Midbrain (tissue), 1 donor: Measurements from ENCODE around the gene TSPAN1.
A peak's percentile ranks its signal among the peaks of the same experiment; 100 is the strongest.

Experiments used
- DNase-seq: peaks from one replicate; lab custom pipeline; 2025; lab: John Stamatoyannopoulos, UW

Gene TSPAN1

DNA sequence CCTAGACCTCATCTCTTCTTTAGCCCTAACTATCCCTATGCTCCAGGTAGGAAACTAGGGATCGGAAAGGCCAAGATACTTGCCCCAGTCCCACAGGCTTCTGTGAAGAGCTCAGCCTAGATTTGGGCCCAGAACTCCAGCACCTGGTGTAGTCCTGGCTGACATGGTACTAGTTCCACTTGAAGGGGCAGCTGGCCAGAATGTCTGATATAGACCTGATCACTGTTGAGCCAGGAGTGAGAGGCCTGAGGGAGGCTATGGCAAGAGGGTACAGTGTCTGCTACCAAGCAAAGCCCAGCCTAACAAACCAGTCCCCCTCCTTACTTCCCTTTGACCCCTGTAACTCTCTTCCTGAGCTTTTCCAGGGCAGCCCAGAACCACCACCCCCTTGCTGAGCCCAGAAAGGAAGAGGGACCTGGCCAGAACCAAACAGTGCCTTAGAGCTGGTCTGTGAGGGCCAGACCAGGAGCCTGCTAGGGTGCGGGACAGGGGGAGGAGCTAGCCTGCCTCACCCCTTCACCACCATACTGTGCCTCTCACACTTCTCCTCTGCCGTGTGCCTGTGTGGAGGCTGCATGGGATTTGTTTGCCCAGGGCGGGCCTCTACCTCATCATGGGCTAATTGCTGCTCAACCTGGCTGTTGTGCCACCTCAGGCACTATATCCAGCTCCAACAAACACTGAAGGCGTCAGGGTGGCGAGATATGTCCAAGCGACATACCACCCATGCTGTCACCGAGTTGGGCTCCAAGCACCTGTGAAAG lies 12.4 kb downstream of the TSPAN1 start:
- DNase-seq, result no peak

DNA sequence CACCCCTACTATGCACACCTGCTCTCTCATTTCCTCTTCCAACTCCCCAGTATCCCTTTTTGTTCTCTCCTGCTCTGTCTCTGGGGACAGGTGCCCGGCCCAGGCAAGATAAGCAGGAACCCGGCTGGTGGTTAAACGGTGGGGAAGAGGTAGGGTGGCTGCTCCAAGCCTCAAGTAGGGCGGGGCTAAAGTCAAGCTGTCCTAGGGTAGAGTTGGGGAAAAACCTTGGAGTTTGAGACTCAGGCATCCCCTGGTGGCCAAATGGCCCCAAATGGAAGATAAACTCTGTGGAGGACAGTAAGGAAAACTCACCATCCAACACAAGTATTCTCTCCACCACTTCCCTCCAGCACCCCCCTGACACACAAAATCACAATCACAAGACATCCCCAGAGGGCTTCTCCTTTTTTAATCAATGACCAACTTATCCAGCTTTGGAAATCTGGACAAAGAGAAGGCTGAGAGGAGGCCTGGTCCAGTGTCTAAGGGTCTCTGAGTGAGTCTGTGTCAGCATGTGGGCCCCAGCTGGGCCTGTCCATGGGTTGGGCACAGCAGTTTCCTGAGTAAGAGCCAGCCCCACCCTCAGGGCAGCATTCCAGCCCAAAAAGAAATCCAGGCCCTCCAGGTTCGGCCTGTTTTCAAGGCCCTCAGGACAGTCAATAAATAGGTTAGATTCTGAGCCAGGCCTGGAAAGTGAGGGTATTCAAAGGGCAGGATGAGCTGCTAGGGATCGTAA lies 13.6 kb downstream of the TSPAN1 start:
- no peak for DNase-seq

DNA sequence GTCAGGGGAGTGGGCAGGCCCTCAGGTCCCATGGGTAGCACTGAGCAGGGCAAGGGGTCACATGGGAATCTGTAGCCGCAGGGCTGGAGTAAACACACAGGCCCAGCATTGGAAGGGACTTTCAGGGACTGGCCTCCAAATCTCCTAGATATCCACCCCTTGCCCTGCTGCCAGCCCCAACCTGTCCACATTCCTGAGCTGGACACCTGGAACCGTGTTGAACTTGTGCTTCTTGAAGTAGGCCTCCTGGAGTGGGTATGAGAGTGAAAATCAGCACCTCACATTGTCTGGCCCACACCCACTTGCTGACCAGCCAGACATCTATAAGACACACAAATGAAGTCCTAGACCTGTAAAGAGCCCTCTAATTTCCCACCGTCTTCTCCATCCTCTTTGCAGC lies 15.7 kb downstream of the TSPAN1 start:
- no peak for DNase-seq

DNA sequence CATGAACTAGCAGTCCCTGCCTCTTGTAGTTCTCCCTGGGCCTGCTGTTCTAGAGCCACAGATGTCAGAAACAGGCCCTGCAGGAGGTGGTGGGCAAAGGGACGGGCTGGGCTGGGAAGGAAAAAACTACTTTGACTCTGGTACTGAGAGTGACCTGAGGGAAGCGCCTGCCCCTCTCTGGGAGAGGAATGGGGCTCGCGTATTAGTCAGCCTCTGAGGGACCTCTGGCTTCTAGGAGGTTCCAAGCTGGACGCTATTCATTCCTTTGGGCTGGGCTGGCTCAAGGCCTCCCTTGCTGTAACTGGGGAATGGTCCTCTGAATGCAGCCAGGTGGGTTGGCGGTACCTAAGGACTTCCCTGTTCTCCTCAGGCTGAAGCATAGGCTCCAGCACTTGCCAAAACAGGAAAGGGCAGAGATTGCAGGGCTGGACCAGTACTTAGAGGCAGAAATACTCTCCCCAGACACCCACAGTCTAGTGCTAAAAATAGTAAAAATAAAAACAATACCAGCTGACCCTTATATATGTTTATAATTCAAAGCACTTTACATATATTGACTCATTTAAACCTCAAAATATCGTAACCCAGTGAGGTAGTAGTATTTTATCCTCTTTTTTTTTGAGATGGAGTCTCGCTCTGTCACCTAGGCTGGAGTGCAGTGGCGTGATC lies 16.3 kb downstream of the TSPAN1 start:
- DNase-seq, result no peak

DNA sequence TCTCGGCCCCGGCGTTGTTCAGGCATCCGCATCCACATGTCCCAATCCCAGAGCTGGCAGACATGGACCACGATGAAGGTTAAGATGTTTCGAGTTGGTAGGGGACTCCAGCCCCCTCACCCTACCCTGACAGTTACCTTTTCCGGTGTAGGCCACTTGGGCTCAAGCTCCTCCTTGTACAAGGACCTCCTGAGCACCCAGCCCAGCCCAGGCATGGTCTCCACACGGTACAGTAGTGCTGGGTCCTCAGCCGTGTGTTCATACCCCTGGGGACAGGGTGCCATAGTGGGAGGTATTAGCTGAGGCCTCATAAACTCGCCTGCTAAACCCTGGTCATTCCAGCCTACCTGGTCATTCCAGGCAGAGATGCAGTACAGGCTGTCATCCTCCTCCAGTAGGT lies 17.3 kb downstream of the TSPAN1 start:
- no peak for DNase-seq

DNA sequence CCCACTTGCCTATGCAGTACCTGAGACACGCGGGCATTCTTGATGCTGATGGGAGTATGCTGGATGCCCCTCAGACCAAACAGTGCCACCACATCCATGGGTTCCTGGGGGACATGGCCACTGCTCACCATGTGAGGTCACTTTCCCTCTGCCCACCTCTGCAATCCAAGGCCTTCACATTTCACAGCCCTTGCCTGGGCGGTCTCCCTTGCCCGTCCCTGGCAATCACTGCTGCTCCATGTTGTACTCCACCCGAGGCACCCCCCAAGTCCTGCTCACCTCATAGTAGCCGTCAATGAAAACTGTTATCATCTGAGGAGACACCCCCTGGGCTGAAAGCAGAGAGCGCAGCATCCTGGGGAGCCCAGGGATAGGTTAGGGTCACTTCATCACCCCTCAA lies 18.4 kb downstream of the TSPAN1 start:
- DNase-seq, result no peak

DNA sequence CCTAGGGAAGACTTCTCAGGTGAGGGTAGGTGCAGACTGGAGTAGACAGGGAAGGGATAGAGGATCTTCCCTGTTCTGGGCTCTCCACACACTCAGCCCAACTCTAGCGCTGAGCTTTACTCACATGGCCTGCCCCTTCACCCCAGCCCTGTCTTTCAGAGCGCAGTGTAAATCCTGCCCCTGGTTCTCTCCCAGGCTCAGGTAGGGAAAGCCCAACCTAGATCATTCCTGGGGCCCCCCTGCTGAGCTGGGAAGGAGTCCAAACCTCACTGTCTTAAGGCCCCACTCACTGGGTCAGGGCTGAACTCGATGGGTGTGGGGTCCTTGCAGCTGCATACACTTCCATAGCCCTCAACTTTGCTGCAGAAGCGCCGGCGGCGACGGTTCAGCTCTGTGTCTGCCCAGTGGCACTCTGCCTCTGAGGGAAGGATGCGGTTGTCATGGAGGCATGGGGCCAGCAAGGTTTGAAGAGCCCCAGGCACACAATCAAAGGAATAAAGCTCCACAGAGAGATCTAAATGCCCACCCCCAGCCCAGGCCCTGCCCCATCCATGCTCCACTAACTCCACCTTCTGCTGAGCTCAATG lies 19.2 kb downstream of the TSPAN1 start:
- no peak for DNase-seq

DNA sequence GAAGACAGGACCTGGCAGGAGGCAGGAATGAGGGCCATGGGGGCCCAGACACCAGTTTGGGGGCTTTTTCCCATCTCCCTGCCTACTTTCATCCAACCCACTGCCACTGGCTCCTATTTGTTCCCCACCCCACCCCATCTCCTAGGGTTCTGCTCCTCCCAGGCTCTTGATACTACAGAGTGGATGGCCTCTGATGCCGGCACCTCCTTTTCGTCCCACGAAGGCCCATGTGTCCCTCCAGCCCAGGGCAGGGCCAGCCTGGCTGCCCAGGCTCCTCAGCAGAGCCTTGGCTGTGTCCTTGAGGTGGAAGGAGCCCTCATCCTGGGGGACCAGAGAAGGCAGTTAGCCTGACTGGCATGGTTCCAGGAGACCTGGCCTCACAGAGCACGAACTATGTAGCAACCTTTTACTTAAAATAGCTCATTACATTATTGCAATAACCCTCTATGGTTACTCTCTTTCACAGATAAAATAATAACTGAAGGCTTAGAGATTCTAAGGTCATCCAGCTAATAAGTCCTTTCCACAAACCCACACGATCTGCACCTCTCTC lies 19.8 kb downstream of the TSPAN1 start:
- no peak for DNase-seq

DNA sequence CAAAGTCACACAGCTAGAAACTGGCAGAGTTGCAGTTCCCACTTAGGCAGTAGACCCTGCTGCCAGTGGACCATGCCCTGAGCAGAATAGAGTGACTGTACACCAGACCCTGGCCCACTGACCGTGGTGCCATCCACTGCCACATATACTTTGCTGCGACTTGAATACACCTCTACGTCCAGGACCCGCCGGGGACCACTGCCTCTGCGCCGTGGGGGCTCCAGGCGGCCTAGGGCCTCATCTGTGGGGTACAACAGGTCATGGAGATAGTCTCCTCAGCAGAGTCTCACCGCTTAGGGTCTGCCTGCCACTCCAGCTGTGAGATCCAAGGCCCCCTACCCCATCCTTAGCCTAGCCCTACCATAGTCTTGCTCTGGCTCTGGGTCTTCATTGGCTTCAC lies 21.7 kb downstream of the TSPAN1 start:
- DNase-seq, result no peak

DNA sequence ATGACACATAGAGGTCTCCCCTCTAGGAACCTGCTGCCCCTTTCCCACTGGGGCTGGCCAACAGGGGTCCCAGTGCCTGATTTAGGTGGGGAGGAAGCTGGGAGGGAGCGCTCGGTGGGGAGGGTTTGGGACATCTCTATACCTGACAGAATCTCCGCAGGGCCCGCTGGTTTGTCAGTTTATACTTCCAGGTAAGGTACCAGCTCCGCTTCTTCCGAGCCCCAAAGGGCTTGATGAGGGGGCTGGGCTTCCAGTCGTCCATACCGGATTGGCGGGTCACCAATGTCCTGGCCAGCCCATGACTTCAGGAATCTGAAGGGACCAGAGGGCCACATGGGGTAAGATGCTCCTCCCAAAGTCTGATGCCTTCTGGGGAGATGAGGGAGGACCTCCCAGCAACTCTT lies 22.7 kb downstream of the TSPAN1 start:
- DNase-seq, result no peak

DNA sequence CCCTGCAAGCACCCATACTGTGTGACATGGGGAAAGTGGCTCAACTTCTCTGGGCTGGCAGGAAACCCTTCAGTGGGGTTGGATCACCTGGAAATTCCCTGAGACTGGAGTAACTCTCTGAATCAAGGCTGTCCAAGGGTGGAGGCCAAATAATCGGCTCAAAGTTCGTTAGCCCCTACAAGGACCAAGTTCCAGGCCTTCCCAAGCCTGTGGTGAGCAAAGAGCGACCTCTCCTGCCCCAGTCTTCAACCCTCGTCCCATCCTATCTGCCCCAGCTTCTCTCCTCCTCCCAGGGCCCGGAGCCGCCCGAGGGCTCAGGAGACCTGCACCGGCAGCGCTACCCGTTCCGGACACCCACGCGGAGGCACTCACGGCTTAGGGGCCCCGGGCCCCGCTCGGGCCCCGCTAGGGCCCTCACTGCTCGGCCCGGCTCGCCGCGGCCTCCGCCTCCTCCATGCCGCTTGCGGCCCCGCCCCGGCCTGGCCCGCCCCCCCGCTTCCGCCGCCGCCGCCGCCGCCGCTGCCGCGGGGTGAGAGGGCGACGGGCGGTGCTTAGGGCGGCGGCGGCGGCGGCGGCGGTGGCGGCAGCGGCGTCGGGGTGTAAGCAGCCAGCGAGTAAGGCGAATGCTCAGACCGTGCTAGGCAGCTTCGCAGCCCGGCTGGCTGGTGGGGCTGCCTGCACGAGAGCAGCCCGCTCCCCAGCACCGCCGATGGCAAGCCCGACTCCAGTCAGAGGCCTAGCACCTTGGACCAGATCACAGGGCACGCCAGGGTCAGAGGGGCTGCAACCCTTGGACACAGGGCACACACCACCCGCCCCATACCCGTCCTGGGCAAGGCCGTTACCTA lies 23.3 kb downstream of the TSPAN1 start, which contains the start of gene POMGNT1:
Gene POMGNT1, minus strand, starts transcription at position 471 of the 848 bp plus-strand sequence. CDS start 613 bp downstream, outside the sequence.
- peak; percentile 52 for DNase-seq

DNA sequence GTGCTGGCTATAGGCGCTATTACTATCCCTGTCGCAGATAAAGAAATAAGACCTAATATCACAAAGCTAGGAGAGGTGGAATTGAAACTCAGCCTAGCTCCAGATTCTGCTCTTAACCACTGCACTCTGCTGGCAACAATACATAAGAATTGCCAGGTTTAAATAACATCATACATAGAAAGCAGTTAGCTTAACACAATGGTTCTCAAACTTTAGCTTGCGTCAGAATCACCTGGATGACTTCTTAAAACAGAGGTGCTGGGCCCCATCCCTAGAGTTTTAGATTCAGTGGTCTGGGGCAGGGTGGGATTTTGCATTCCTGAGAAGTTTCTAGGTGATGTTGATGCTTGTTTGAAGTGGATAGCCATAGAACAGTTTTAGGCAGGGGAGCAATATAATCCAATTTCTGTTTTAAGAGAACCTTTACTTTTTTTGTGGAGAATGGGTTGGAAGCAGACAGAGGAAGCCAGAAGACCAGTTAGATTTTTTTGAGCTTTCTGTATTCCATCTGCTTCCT lies 24.4 kb downstream of the TSPAN1 start:
- DNase-seq, result no peak

DNA sequence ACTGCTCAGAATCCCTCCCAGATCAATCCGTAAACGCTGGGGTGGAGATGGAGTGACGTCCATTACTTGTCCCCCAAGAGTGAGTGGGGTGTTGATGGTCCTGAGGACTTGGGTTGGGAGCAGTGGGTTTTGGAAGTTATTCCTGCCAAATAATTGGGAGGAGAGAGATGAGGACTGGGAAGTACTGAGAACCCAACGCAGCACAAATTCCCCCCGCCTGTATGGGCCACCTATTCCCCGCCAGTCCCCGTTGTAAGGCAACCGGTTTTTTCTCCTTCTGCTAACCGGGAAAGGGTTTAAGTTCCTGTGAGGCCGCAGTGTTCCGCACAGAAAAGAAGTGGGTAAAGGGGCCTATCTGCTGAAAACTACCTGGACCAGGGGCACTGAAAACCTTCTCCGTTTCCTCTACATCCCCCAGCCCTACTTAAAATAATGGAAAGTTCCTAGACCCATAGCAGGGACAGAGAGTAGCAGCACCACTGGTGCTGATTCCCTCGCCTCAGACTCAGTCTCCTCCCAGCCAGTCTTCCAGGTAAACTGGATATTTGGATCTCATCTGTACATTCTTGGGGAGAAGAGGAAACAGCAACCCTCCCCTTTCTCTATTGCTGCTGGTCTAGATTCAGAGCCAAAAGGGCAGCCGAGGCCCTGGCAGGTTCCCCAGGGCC lies 29.0 kb downstream of the TSPAN1 start:
- peak; percentile 51 for DNase-seq

DNA sequence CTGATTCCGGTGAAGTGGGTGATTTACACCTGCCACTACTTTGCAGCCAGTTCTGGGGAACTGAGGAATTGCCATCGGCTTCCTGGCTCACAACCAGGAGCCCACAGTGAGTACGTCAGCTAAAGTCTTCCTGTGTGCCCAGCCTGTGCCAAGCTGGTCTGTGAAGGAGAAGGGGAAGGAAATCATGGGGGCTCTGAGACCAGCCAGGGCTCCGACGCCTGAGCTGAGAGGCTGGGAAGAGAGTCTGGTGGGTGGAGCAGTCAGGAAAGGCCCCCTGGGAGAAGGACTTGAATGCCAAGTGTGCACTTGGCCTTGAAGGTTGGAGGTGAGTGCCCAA lies 29.5 kb downstream of the TSPAN1 start:
- peak; percentile 53 for DNase-seq

DNA sequence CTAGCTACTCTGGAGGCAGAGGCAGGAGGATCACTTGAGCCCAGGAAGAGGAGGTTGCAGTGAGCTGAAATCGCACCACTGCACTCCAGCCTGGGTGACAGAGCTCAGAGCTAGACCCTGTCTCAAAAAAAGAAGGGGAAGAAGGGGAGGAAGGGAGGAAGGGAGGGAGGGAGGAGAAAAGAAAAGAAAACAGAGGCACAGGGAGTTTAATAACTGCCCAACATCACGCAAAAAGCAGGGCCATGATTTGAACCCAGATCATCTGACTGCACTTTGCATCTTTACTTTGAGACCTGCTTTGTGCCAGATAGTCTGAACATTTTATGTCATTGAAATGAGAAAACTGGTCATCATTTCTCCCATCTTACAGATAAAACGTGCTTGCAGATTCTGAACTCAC lies 30.3 kb downstream of the TSPAN1 start:
- no peak for DNase-seq

DNA sequence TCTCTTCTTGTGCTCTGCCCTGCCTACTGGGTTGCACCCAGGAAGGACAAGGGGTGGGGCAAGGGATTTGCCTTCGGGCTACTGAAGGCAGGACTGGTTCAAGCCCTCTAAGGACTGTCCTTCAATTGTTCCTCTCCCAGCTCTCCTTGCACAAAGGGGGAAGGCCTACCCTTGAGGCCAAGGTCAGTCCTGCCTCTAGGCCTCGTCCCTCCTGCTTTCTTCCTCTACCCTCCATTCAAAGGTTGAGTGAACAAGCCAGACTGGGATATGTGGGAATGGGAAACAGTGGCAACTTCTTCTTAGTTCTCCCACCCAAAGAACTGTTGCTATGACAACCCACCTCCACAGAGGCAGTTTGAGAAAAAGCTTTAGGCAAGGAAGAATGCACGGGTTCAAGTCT lies 30.9 kb downstream of the TSPAN1 start:
- no peak for DNase-seq

DNA sequence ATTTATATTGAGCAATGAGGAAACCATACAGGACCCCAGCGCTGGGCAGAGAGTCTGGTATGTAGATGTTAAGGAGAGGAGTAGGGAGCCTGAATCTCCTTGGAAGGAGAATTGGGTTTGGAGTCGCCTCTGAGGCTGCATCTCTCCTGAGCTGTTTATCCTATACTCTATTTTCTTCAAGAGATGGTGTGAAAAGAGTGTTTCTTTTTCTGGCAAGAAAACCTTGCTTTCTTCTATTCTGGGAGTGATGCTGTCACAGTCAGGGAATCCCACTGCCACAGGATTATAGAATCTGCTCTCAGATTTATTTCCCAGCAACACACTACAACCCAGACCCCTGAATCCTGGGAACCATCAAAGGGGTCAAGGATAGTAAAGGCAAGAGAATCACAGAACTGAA lies 31.5 kb downstream of the TSPAN1 start:
- no peak for DNase-seq

DNA sequence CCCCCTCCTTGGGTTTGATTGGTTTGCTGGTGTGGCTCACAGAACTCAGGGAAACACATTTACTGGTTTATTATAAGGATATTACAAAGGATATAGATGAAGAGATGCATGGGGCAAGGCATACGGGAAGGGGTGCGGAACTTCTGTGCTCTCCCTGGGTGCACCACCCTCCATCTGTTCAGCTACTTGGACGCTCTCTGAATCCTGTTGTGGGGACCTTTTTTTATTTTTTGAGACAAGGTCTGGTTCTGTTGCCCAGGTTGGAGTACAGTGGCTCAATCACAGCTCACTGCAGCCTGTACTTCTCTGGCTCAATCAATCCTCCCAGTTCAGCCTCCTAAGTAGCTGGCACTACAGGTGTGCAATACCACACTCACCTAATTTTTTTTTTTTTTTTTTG lies 35.7 kb downstream of the TSPAN1 start:
- DNase-seq, result no peak

DNA sequence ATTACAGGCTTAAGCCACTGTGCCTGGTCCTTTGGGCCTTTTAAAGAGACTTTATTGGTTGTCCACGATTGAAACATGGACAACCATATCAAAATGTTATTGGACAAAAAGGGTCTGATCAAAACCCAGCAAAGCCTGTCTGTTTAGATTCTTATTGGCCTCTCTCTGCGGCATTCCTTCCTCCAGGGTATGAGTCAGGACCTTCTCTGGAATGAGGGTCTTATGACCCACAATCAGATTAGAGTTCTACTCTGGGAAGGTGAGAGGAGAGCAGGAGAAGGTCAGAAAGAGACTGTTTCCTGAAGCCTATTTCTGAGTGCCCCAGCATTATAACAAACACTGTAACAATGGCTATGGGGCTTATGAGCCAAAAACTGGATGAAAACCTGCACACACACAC lies 36.2 kb downstream of the TSPAN1 start:
- no peak for DNase-seq

DNA sequence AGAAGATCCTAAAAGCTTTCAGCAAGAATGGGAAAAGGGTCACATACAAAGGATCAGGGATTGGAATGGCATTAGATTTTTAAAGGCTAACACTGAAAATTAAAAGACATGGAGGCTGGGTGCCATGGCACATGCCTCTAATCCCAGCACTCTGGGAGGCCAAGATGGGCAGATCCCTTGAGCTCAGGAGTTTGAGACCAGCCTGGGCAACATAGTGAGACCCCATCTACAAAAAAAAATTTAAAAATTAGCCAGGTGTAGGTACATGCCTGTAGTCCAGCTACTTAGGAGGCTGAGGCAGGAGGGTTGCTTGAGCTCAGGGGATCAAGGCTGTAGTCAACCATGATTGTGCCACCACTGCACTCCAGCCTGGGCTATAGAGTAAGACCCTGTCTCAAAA lies 40.6 kb downstream of the TSPAN1 start:
- no peak for DNase-seq

DNA sequence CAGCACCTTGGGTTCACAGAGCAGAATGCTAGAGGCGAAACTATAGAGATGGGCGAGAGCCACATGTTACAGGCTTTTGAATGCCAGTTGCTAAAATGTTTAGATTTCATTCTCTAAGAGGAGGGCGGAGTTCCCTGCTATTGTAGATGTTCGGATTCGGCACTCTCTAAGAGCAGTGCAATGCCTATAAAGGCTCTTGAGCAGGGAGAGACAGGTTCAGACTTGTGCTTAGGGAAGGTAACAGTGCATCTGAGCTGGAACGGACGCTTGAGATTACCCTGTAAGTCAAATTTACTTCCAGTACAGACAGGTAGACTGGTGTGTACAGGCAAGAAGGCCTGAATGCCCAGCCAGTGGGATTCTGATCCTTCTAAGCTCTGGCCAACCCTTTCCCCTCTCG lies 43.6 kb downstream of the TSPAN1 start:
- DNase-seq, result no peak
